GM19397 (cell line): Measurements from ENCODE around the gene MSMB.
"Not testable (repeated sequence)": the region's sequence is repeated elsewhere in the genome, so short reads cannot be mapped to it uniquely, and the experiment has no call there.

Experiments used
- ATAC-seq: cut with Tn5 transposase; IDR thresholded peaks from one replicate; pipeline ENCODE4 v1.9.1; 2021; ENCODE audit warnings: mild to moderate bottlenecking, moderate library complexity; ENCODE audit not compliant: unreplicated experiment

Gene MSMB

DNA sequence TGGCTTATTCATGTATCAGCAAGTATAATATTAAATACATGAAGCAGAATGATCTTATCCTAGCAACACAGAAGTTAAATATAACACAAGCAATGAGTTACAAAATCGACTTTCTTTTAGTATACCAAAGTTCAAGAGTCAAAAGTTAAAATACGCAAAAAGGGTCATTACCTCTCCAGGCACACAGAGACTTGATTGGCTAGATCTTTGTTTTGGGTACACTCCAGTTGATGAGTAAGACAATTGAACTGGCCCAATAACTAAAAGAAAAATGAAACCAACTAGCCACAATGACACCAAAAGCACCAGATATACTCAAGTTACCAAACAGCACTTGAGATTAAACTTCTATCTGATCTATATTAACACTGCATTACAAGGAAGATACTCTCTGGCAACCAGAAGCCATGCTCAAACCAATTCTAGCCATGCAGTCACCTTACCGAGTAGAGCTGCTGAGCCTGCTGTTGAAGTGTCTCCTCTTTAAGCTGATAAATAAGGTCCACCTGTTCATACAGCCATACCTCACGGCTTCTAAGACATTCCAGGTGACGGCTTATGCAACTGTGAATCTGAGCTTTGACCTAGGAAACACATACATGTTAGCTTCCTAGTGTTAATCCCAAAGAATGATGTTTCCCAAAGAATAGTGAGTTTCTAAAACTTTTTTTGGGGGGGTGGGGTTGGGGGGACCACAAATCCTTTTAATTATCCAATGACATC is 31.2 kb downstream of the MSMB start:
- ATAC-seq: no peak

DNA sequence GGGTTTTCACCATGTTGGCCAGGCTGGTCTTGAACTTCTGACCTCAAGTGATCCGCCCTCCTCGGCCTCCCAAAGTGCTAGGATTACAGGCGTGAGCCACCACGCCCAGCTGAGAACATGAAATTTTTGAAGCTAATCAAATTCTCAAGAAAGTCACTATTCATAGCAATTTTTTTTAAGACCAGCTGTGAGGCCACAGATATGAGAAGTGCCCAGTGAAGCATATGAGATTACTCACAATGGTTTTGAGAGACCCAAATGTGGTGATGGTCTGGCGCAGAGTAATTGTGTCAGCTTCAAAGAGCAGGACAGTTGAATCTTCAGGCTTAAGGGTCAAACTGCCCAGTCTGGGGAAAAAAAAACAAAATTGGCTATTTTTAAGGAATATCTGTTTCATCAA is 31.9 kb downstream of the MSMB start:
- ATAC-seq: no peak

DNA sequence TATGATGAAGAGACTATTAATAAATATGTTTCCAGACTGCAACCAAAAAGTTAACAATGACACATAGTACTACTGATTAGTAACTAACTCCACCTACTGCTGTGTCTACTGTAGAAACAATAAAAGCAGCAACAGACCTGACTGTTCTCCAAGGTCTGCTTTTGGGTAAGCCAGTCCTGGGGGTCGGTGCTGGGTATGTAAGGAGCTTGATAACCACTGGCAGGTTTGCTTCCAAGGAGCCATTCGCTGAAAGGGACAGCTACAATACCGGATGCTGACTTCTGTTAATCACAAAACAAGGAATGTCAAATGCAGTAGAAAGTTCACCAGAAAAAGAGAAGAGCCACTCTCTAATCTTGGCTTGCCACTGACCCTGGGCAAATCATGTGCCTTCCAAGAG is 33.3 kb downstream of the MSMB start:
- ATAC-seq: no peak

DNA sequence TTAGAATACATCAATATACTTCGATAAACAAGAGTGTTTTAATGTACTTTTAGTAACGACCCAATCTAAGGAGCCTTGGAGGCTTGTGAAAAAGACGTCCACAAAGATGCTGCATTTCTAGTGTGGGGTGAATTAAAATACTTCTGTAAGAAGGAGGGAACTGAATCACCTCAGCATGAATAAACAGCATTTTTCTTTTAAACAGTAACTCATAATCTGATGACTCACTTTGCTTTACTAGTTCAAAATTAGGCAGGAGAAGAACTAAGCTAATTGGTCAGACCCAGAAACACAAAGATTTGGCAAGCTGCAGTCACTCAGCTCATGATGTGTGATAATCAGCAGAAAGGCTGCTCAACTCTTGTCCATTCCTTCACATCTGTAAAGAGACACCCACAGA is 39.9 kb downstream of the MSMB start:
- ATAC-seq: no peak

DNA sequence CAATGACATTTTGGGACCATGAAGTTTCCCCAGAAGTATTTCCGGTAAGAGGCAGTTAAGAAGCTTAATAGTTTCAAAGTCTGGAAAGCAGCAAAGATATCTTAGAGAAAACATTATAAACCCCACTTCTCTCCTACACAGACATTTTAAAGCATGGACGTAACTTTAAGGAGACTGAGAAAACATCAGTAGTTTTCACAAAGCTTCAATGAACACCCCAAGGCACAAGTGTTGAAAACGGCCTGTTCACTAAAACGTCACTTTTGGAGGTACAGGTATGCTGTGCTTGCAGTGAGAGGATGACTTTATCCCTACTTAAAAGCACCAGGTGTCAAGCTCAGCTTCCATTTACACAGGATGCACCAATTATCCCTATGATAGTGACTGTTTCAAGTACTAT is 40.7 kb downstream of the MSMB start:
- no peak for ATAC-seq

DNA sequence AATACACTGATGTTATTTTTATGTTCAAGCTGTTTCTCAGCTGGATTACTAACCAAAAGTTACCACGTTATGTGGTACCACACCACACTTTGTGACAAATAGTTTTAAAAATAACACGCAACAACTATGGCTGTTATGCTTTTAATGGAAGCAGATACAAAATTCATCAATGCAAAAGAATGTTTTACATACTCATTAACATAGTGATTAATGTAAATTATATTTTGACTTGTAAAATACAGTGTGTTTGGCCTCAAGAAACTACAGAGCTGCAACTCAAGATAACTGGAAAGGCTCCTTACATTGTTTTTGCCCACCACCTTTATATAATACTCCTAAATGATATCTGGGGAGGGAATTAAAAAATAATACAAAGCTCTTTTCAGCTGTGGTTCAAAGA is 41.1 kb downstream of the MSMB start:
- no peak for ATAC-seq

DNA sequence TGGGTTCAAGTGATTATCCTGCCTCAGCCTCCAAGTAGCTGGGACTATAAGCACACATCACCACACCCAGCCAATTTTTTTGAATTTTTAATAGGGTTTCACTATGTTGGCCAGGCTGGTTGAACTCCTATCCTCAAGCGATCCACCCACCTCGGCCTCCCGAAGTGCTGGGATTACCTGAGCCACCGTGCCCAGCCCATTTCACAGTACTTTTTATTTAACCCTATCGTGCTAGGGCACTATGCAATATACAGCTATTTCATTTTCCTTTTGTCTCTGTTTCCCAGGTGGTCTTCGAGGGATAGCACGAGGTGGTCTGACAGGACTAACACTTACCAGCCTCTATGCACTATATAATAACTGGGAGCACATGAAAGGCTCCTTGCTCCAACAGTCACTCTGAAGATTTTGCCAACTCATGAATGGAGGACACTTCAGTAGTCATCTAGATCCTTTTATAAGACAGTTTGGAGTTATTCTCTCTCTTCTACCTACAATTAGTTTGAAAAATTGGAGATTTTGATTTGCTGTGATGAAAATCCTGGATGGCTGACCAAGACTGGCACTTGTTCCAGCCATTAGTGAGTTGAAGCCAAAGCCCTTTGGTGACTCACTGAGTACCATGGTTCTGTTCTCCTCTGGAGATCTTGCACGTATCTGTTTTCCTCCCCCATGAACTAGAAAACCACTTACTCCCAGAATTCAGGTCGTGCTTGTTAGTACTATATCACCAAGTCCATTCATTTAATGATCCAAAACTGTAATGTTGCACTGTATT is 43.0 kb downstream of the MSMB start:
- no peak for ATAC-seq

DNA sequence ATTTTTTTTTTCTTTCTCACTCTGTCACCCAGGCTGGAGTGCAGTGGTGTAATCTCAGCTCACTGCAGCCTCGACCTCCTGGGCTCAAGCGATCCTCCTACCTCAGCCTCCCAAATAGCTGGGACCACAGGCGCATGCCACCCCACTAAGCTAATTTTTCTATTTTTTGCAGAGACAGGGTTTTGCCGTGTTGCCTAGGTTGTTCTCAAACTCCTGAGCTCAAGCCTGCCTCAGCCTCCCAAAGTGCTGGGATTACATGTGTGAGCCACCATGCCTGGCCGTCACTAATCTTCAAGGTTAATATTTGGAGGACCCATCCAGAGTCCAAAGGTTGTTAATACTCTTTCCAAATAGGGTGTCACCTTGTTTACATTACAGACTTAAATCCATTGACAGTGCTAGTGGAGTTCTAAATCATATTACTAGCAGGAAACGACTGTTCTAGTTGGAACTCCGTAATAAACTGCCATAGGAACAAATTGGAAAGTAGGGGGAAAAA is 43.8 kb downstream of the MSMB start:
- ATAC-seq: not testable (repeated sequence)

DNA sequence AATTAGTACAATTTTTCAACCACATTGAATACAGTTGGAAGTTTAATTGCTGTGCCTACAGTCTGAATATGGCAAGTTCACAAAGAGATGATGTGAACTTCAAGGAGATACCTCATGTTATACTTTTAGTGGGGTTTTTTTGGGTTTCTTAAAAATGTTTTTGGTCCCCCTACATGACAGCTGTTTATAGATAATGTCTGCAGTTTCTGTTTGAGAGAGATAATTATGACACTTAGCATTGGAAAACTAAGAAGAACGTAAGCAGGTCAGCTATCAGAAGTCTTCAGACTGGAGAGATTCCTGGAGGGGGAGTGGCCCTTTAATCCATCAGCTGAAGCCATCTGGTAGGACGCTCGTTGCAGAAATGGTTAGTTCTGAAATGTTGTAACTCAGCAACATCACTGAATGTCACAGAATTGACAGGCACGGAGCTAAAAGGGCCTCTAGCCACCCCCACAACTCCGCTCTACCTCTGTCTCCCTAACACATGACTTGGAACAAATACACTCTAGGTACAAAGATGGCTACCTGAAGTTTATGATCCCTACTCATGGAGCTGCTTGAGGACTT is 44.8 kb downstream of the MSMB start:
- ATAC-seq: no peak

DNA sequence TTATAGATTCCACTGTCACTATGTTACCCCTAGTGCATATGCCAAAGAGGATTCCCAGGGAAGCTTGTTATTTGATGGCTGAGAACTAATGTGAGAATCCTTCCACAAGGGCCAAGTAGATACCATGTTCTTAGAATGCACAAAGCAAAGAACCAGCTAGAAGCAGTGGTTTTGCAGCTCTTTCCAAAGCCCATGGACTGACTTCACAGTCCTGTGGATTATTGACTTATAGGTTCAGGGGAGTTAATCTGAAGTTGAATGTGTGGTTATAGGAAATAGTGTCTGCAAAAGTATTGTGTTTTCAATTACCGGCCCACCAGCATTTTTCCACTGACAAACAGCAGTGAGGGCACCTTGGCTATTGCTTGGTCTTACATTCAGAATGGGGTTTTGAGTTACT is 45.5 kb downstream of the MSMB start:
- no peak for ATAC-seq

DNA sequence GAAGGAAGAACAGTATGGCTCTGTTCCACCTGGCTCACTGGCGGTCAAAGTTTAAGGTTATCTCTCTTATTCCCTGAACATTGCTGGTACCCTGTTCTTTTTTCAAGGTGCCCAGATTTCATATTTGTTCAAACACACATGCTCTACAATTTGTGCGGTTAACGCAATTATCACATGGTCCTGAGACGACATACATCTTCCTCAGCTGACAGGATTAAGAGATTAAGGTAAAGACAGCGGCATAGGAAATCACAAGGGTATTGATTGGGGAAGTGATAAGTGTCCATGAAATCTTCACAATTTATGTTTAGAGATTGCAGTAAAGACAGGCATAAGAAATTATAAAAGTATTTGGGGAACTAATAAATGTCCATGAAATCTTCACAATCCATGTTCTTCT is 46.1 kb downstream of the MSMB start:
- not testable (repeated sequence) for ATAC-seq

DNA sequence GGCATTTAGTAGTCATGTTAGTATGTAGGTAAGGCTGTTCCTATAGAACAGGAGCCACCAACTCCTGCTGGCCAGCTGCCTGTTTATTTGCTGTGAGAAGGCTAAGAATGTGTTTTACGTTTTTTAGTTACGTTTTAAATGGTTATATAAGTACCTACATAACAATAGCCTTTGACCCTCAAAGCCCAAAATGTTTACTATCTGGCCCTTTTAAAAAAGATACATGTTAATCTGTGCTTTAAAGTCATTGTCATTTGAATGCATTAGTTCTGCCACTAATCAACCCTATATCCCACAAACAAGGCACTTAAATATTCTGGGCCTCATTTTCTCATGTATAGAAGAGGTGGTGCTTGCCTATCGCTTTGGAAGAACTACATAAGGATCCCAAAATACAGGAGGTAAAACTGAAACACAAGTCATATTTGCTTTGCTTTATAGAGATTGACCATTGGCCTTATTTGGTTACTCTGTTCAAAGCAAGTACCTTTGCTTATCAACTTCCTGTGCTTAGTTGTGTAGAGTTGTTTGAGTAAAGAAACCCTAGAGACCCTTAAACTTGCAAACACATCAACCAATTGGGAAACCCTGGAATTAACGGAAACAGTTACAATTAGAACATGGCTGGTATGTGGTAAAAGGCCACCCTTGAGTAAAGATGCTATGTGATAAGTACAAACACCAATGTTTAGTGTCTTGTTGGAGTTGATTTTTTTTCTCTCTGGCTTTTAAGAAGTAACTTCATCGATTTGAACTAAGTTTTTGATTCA is 47.9 kb downstream of the MSMB start:
- ATAC-seq: no peak

DNA sequence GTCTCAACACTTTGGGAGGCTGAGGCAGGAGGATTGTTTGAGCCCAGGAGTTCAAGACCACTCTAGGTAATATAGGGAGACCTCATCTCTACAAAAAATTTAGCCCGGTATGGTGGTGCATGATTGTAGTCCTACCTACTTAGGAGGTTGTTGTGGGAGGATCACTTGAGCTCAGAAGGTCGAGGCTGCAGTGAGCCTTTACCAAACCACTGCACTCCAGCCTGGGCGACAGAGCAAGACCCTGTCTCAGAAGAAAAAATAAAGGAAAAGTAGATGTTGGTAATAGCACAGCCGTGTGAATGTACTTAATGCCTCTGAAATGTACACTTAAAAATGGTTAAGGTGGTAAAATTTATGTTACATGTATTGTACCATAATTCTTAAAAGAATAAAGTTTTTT is 48.5 kb downstream of the MSMB start:
- ATAC-seq: no peak

DNA sequence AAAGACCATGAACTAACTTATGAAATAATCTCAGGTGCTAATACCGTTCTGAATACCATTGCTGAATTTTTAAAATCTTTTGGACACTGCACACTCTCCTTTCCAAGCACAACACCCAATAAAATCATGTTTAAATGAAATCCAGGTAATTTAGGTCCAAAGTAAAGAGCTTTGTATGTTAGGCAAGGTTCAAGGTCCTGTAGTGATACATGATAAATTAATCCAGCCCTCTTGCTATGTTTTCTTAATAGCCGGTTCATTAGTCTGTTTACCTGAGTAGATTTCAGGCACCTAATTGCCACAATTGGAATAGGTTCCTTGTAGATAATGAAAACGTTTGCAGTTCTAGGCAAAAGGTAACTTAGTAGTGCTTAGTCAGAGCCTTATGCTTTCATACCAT is 60.5 kb downstream of the MSMB start:
- ATAC-seq: not testable (repeated sequence)

DNA sequence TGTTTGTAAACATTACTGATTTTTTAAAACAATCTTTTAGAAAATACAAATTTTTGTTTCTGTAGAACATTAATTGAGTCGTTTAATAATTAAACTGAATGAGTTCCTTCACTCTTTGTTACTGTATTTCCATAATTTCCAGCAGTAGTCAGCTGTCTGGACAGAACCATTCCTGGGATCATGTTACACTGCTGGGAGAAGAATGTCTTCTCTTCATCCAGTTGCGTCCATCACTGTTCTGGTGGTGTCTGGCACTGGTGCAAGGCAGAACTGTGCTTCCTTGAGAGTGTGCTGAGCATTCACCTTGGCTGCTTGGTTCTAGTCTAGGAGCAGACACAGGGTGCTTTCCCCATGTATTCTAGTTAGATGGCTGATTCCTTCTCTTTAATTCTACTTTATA is 61.6 kb downstream of the MSMB start:
- not testable (repeated sequence) for ATAC-seq

DNA sequence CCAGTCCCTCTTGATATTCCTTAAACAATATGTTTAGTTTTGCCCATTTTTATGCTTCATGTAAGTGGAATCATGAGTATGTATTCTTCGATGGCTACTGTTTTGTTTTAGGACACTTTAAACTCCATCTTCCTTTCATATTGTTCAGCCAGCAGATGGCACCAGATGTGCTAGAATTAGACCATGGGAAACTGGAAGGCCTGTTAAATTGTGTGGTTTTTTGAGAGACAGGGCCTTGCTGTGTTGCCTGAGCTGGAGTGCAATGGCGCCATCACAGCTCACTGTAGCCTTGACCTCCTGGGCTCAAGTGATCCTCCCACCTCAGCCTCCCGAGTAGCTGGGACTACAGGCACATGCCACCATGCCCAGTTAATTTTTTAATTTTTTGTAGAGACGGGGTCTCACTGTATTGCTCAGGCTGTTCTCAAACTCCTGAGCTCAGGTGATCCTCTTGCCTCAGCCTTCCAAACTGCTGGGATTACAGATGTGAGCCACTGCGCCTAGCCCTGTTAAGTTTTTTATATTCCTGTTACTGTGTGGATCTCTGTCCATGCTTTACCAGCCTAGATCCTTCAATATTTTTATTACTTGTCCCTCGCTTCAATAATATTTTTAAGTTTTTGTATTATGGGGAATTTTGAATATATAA is 62.4 kb downstream of the MSMB start:
- not testable (repeated sequence) for ATAC-seq
